CD8-positive, alpha-beta memory T cell (primary cell): ENCODE measurements around the gene DTNBP1. TPM values are rescaled to one million over a fixed set of nuclear protein-coding genes. Genes with fewer than 3 reads are reported as not detected.

ENCODE experiments used
- CTCF ChIA-PET: fragments of 350-600 bp; sonication (Branson Sonifier 250); formaldehyde crosslinking; loops from one replicate; lab custom pipeline; 2021; ENCODE audit warnings: antibody characterized with exemption; lab: Charles Lee
- POLR2A ChIA-PET: fragments of 350-600 bp; sonication (Branson Sonifier 250); formaldehyde crosslinking; loops from one replicate; lab custom pipeline; 2021; ENCODE audit warnings: antibody characterized with exemption; lab: Charles Lee
- DNase-seq, 5 donors: peaks; one replicate each; pipeline versions ENCODE4 v3.0.0 to v3.0.0-alpha.2; 2020 to 2022; ENCODE audit warnings: mixed read lengths in 1 of 5
- H3K27ac ChIP-seq: one replicate; pipeline ENCODE4 v1.7.0; 2013; ENCODE audit warnings: low read depth, mild to moderate bottlenecking, low read length, moderate library complexity
- H3K27me3 ChIP-seq: 2 replicates; pipeline ENCODE4 v1.7.0; 2013; ENCODE audit warnings: low read length, mild to moderate bottlenecking; ENCODE audit not compliant: insufficient read depth, poor library complexity, severe bottlenecking
- H3K36me3 ChIP-seq: 2 replicates; pipeline ENCODE4 v1.7.0; 2013; ENCODE audit warnings: mild to moderate bottlenecking, low read length, moderate library complexity; ENCODE audit not compliant: insufficient read depth
- H3K4me1 ChIP-seq: 2 replicates; pipeline ENCODE4 v1.7.0; 2013; ENCODE audit warnings: mild to moderate bottlenecking, low read length, moderate library complexity; ENCODE audit not compliant: insufficient read depth
- H3K4me3 ChIP-seq: 2 replicates; pipeline ENCODE4 v1.7.0; 2013; ENCODE audit warnings: mild to moderate bottlenecking, low read length
- H3K9me3 ChIP-seq: 2 replicates; pipeline ENCODE4 v1.7.0; 2013; ENCODE audit warnings: mild to moderate bottlenecking, low read length
- H3K27ac Mint-ChIP-seq, 8 donors: one replicate each; pipeline ENCODE4 v1.8.0; 2020 to 2021; ENCODE audit warnings: mixed read lengths in 8 of 8, mild to moderate bottlenecking in 6 of 8, inconsistent platforms in 3 of 8, moderate library complexity in 3 of 8
- H3K27me3 Mint-ChIP-seq, 2 donors: one replicate each; pipeline ENCODE4 v1.8.0; 2020 to 2021; ENCODE audit warnings: mixed read lengths in 2 of 2, mild to moderate bottlenecking in 1 of 2, moderate library complexity in 1 of 2
- H3K36me3 Mint-ChIP-seq, 3 donors: one replicate each; pipeline ENCODE4 v1.8.0; 2020 to 2021; ENCODE audit warnings: mixed read lengths in 3 of 3, inconsistent platforms in 1 of 3, mild to moderate bottlenecking in 1 of 3
- H3K4me1 Mint-ChIP-seq, 3 donors: one replicate each; pipeline ENCODE4 v1.8.0; 2020 to 2021; ENCODE audit warnings: mixed read lengths in 3 of 3, inconsistent platforms in 1 of 3, mild to moderate bottlenecking in 1 of 3
- H3K4me3 Mint-ChIP-seq, 7 donors: one replicate each; pipeline ENCODE4 v1.8.0; 2020 to 2021; ENCODE audit warnings: mixed read lengths in 7 of 7, mild to moderate bottlenecking in 6 of 7, moderate library complexity in 4 of 7, inconsistent platforms in 2 of 7
- H3K9me3 Mint-ChIP-seq, 5 donors: one replicate each; pipeline ENCODE4 v1.8.0; 2020 to 2022; ENCODE audit warnings: mixed read lengths in 5 of 5, mild to moderate bottlenecking in 3 of 5, moderate library complexity in 2 of 5, inconsistent platforms in 1 of 5
- polyA plus RNA-seq: library from polyadenylated mRNA; unstranded; fragments of 300-500 nt; fragmentation: Illumina TruSeq; gene quantifications from one replicate; pipeline ENCODE4 v1.2.3, GENCODE V29; 2021
- total RNA-seq, 2 experiments: library from RNA; stranded (reverse); gene quantifications; one replicate each; pipeline ENCODE4 v1.2.3, GENCODE V29; 2021

The DTNBP1 gene
- total and polyA plus RNA-seq, 3 experiments from 2014 or later, result 14.6 to 37.3 (median 15.5) TPM

- DNase-seq, result no peak
- Histone ChIP-seq H3K4me1 (no peaks in the 10 kb centered on the region), H3K27me3 (no peaks in the 10 kb centered on the region), H3K27ac (no peak overlapping the region), H3K4me3 (no peak overlapping the region), H3K9me3 (no peaks in the 10 kb centered on the region), H3K36me3 (no peaks in the 10 kb centered on the region)
- Mint-ChIP-seq H3K36me3 (peaks cover 3 to 52% (median 22%) of the 10 kb centered on the region in 3 donors), H3K4me1 (peaks cover 7 to 20% (median 19%) of the 10 kb centered on the region in 3 donors), H3K27ac (no peak overlapping the region), H3K9me3 (no peaks in the 10 kb centered on the region), H3K27me3 (no peaks in the 10 kb centered on the region), H3K4me3 (no peak overlapping the region)
- ChIA-PET CTCF (no interaction called here), POLR2A (no interaction called here)
Observed at GRCh38 chr6:15607603-15608002, 55.2 kb downstream of the DTNBP1 start.

GRCh38 chr6:15606347-15606746 lies 56.5 kb downstream of the DTNBP1 start:
- DNase-seq, result no peak
- CTCF ChIA-PET, result no interaction called here
- H3K4me3 Mint-ChIP-seq, result no peak overlapping the region
- H3K9me3 Mint-ChIP-seq, result no peaks in the 10 kb centered on the region
- Histone ChIP-seq H3K4me3 (no peak overlapping the region), H3K27me3 (no peaks in the 10 kb centered on the region), H3K9me3 (no peaks in the 10 kb centered on the region), H3K27ac (no peak overlapping the region), H3K36me3 (no peaks in the 10 kb centered on the region), H3K4me1 (no peaks in the 10 kb centered on the region)
- H3K36me3 Mint-ChIP-seq, result peaks cover 3 to 47% (median 21%) of the 10 kb centered on the region in 3 donors
- H3K27ac Mint-ChIP-seq, result no peak overlapping the region
- peaks cover 6 to 16% (median 16%) of the 10 kb centered on the region in 3 donors for H3K4me1 Mint-ChIP-seq
- H3K27me3 Mint-ChIP-seq, result no peaks in the 10 kb centered on the region
- POLR2A ChIA-PET, result no interaction called here

- no peak for DNase-seq
- Histone ChIP-seq H3K9me3 (no peaks in the 10 kb centered on the region), H3K27me3 (no peaks in the 10 kb centered on the region), H3K4me3 (no peak overlapping the region), H3K36me3 (no peaks in the 10 kb centered on the region), H3K4me1 (no peaks in the 10 kb centered on the region), H3K27ac (no peak overlapping the region)
- Mint-ChIP-seq H3K27ac (no peak overlapping the region), H3K4me3 (no peak overlapping the region), H3K9me3 (no peaks in the 10 kb centered on the region), H3K36me3 (peaks cover 3 to 42% (median 23%) of the 10 kb centered on the region in 3 donors), H3K4me1 (peaks cover 12 to 24% (median 21%) of the 10 kb centered on the region in 3 donors), H3K27me3 (no peaks in the 10 kb centered on the region)
- CTCF ChIA-PET, result no interaction called here
- POLR2A ChIA-PET, result no interaction called here
Observed at GRCh38 chr6:15604843-15605242, 58.0 kb downstream of the DTNBP1 start.

- Histone ChIP-seq H3K4me1 (no peaks in the 10 kb centered on the region), H3K27me3 (no peaks in the 10 kb centered on the region), H3K4me3 (no peak overlapping the region), H3K36me3 (no peaks in the 10 kb centered on the region), H3K27ac (no peak overlapping the region), H3K9me3 (no peaks in the 10 kb centered on the region)
- ChIA-PET POLR2A (no interaction called here), CTCF (no interaction called here)
- Mint-ChIP-seq H3K27ac (peak overlapping the region in 4 of 8 donors; percentile 18 to 79 (median 71)), H3K4me3 (peak overlapping the region in 1 of 7 donors; percentile 61), H3K9me3 (no peaks in the 10 kb centered on the region), H3K27me3 (no peaks in the 10 kb centered on the region), H3K36me3 (peaks cover 3 to 28% (median 21%) of the 10 kb centered on the region in 3 donors), H3K4me1 (peaks cover 14 to 31% (median 26%) of the 10 kb centered on the region in 3 donors)
- DNase-seq, result peak in 2 of 5 donors; percentile 11 to 58
Observed at GRCh38 chr6:15602154-15602553, 60.7 kb downstream of the DTNBP1 start.

GRCh38 chr6:15598273-15598798 lies 64.5 kb downstream of the DTNBP1 start:
- no peaks in the 10 kb centered on the region for H3K27me3 Mint-ChIP-seq
- H3K4me3 ChIP-seq, result no peak overlapping the region
- H3K27ac ChIP-seq, result no peak overlapping the region
- H3K27me3 ChIP-seq, result no peaks in the 10 kb centered on the region
- peaks cover 36 to 59% (median 50%) of the 10 kb centered on the region in 3 donors for H3K4me1 Mint-ChIP-seq
- ChIA-PET POLR2A (no interaction called here), CTCF (no interaction called here)
- H3K9me3 Mint-ChIP-seq, result no peaks in the 10 kb centered on the region
- no peak overlapping the region for H3K4me3 Mint-ChIP-seq
- H3K9me3 ChIP-seq, result no peaks in the 10 kb centered on the region
- H3K36me3 Mint-ChIP-seq, result peaks cover 3 to 19% (median 17%) of the 10 kb centered on the region in 3 donors
- H3K27ac Mint-ChIP-seq, result no peak overlapping the region
- no peak for DNase-seq
- H3K36me3 ChIP-seq, result no peaks in the 10 kb centered on the region
- H3K4me1 ChIP-seq, result no peaks in the 10 kb centered on the region

GRCh38 chr6:15596186-15596896 lies 66.5 kb downstream of the DTNBP1 start:
- H3K27ac Mint-ChIP-seq, result peak overlapping the region in 3 of 8 donors; percentile 5 to 70 (median 24)
- no peaks in the 10 kb centered on the region for H3K36me3 ChIP-seq
- H3K36me3 Mint-ChIP-seq, result peaks cover 0 to 20% (median 13%) of the 10 kb centered on the region in 3 donors
- no peaks in the 10 kb centered on the region for H3K27me3 ChIP-seq
- H3K4me1 Mint-ChIP-seq, result peaks cover 47 to 62% (median 60%) of the 10 kb centered on the region in 3 donors
- no peak overlapping the region for H3K4me3 ChIP-seq
- H3K9me3 Mint-ChIP-seq, result no peaks in the 10 kb centered on the region
- H3K4me1 ChIP-seq, result peaks cover 6% of the 10 kb centered on the region
- no peak overlapping the region for H3K27ac ChIP-seq
- ChIA-PET CTCF (no interaction called here), POLR2A (no interaction called here)
- H3K27me3 Mint-ChIP-seq, result no peaks in the 10 kb centered on the region
- H3K4me3 Mint-ChIP-seq, result no peak overlapping the region
- DNase-seq, result no peak
- H3K9me3 ChIP-seq, result no peaks in the 10 kb centered on the region

GRCh38 chr6:15595461-15596173 lies 67.2 kb downstream of the DTNBP1 start:
- H3K4me3 Mint-ChIP-seq, result peak overlapping the region in 1 of 7 donors; percentile 36
- no peaks in the 10 kb centered on the region for H3K9me3 Mint-ChIP-seq
- no peak for DNase-seq
- peaks cover 44 to 59% (median 56%) of the 10 kb centered on the region in 3 donors for H3K4me1 Mint-ChIP-seq
- no peak overlapping the region for H3K4me3 ChIP-seq
- H3K27me3 Mint-ChIP-seq, result no peaks in the 10 kb centered on the region
- peak overlapping the region in 2 of 8 donors; percentile 24 to 86 for H3K27ac Mint-ChIP-seq
- H3K27me3 ChIP-seq, result no peaks in the 10 kb centered on the region
- H3K4me1 ChIP-seq, result peaks cover 6% of the 10 kb centered on the region
- POLR2A ChIA-PET, result no interaction called here
- H3K9me3 ChIP-seq, result no peaks in the 10 kb centered on the region
- CTCF ChIA-PET, result no interaction called here
- no peak overlapping the region for H3K27ac ChIP-seq
- H3K36me3 Mint-ChIP-seq, result peaks cover 0 to 17% (median 9%) of the 10 kb centered on the region in 3 donors
- H3K36me3 ChIP-seq, result no peaks in the 10 kb centered on the region
